Forelimb muscle (tissue), 1 donor: ENCODE data around the gene TTC8. TPM values are rescaled to one million over a fixed set of nuclear protein-coding genes. Genes with fewer than 3 reads are reported as not detected.

ENCODE experiments used
- DNase-seq: peaks from one replicate; pipeline ENCODE4 v3.0.0-alpha.2; 2013; ENCODE audit warnings: low read depth
- polyA plus RNA-seq: library from polyadenylated mRNA; unstranded; fragments of 120-200 nt; gene quantifications from one replicate; pipeline ENCODE4 v1.2.1, GENCODE V29; 2013; ENCODE audit not compliant: insufficient read length

Gene TTC8
- polyA plus RNA-seq, 1 donor: 18.0 TPM

- no peak for DNase-seq
Observed at GRCh38 chr14:88868558-88869159, 44.2 kb downstream of the TTC8 start.

- no peak for DNase-seq
Observed at GRCh38 chr14:88870777-88871176, 46.3 kb downstream of the TTC8 start.

GRCh38 chr14:88871429-88871828 is 47.0 kb downstream of the TTC8 start:
- DNase-seq: no peak

GRCh38 chr14:88872976-88873375 is 48.5 kb downstream of the TTC8 start:
- no peak for DNase-seq

- DNase-seq: no peak
Observed at GRCh38 chr14:88877192-88877591, 52.7 kb downstream of the TTC8 start.

- no peak for DNase-seq
Observed at GRCh38 chr14:88879022-88879421, 54.6 kb downstream of the TTC8 start.

- DNase-seq: no peak
Observed at GRCh38 chr14:88882236-88882635, 57.8 kb downstream of the TTC8 start.

- no peak for DNase-seq
Observed at GRCh38 chr14:88895116-88895515, 70.7 kb downstream of the TTC8 start.

GRCh38 chr14:88901189-88901588 is 76.7 kb downstream of the TTC8 start:
- DNase-seq: no peak

GRCh38 chr14:88901991-88902390 is 77.5 kb downstream of the TTC8 start:
- no peak for DNase-seq

- DNase-seq: no peak
Observed at GRCh38 chr14:88902850-88903249, 78.4 kb downstream of the TTC8 start.

GRCh38 chr14:88904206-88904647 is 79.8 kb downstream of the TTC8 start:
- DNase-seq: no peak

GRCh38 chr14:88904864-88905263 is 80.4 kb downstream of the TTC8 start:
- no peak for DNase-seq

- no peak for DNase-seq
Observed at GRCh38 chr14:88908216-88908615, 83.8 kb downstream of the TTC8 start.

- DNase-seq: no peak
Observed at GRCh38 chr14:88910386-88910785, 85.9 kb downstream of the TTC8 start.

- DNase-seq: no peak
Observed at GRCh38 chr14:88911809-88912208, 87.4 kb downstream of the TTC8 start.

GRCh38 chr14:88914956-88915355 is 90.5 kb downstream of the TTC8 start:
- DNase-seq: no peak

- no peak for DNase-seq
Observed at GRCh38 chr14:88919502-88919901, 95.1 kb downstream of the TTC8 start.

Other genes starting within 250 kb of the TTC8 start
- 1.6 TPM for gene EML5, start 31.7 kb upstream of the TTC8 start, polyA plus RNA-seq